Activated T-cell treated with anti-CD3 and anti-CD28 coated beads for 48 hours (primary cell): Measurements from ENCODE around the gene ATRNL1.

Experiments used
- DNase-seq: peaks from one replicate; pipeline ENCODE4 v3.0.0-alpha.2; 2020; ENCODE audit warnings: low read depth

ATRNL1 gene

GRCh38 chr10:115844591-115844990 is 751.4 kb downstream of the ATRNL1 start:
- DNase-seq: no peak

- no peak for DNase-seq
Measured at GRCh38 chr10:115845921-115846320, 752.8 kb downstream of the ATRNL1 start.

GRCh38 chr10:115846528-115846927 is 753.4 kb downstream of the ATRNL1 start:
- no peak for DNase-seq

- DNase-seq: no peak
Measured at GRCh38 chr10:115849197-115849596, 756.0 kb downstream of the ATRNL1 start.

- DNase-seq: no peak
Measured at GRCh38 chr10:115850666-115851065, 757.5 kb downstream of the ATRNL1 start.

GRCh38 chr10:115851695-115852094 is 758.5 kb downstream of the ATRNL1 start:
- no peak for DNase-seq

GRCh38 chr10:115854740-115855435 is 761.7 kb downstream of the ATRNL1 start:
- no peak for DNase-seq

- DNase-seq: no peak
Measured at GRCh38 chr10:115856580-115856979, 763.4 kb downstream of the ATRNL1 start.

GRCh38 chr10:115857856-115858255 is 764.7 kb downstream of the ATRNL1 start:
- no peak for DNase-seq

- no peak for DNase-seq
Measured at GRCh38 chr10:115860182-115861107, 767.3 kb downstream of the ATRNL1 start.

- no peak for DNase-seq
Measured at GRCh38 chr10:115861455-115861854, 768.3 kb downstream of the ATRNL1 start.

GRCh38 chr10:115861864-115862263 is 768.7 kb downstream of the ATRNL1 start:
- DNase-seq: no peak

- no peak for DNase-seq
Measured at GRCh38 chr10:115866174-115866573, 773.0 kb downstream of the ATRNL1 start.

- no peak for DNase-seq
Measured at GRCh38 chr10:115866691-115867090, 773.5 kb downstream of the ATRNL1 start.

GRCh38 chr10:115867305-115867704 is 774.1 kb downstream of the ATRNL1 start:
- DNase-seq: no peak

- DNase-seq: no peak
Measured at GRCh38 chr10:115871855-115872254, 778.7 kb downstream of the ATRNL1 start.

- DNase-seq: no peak
Measured at GRCh38 chr10:115875172-115875571, 782.0 kb downstream of the ATRNL1 start.

- no peak for DNase-seq
Measured at GRCh38 chr10:115879372-115880089, 786.4 kb downstream of the ATRNL1 start.

GRCh38 chr10:115882021-115882420 is 788.9 kb downstream of the ATRNL1 start:
- no peak for DNase-seq

GRCh38 chr10:115883372-115883771 is 790.2 kb downstream of the ATRNL1 start:
- DNase-seq: no peak

GRCh38 chr10:115884331-115884730 is 791.2 kb downstream of the ATRNL1 start:
- no peak for DNase-seq

GRCh38 chr10:115895166-115895565 is 802.0 kb downstream of the ATRNL1 start:
- no peak for DNase-seq

GRCh38 chr10:115898242-115898641 is 805.1 kb downstream of the ATRNL1 start:
- DNase-seq: no peak
